HepG2 (cell line): ENCODE data around the gene DDX39B. TPM values are rescaled to one million over a fixed set of nuclear protein-coding genes. Genes with fewer than 3 reads are reported as not detected.

Experiments used
- ATAC-seq: fragments of 200-7000 bp; cut with Tn5 transposase; 3 replicates; pipeline ENCODE4 v1.9.1; 2020; ENCODE audit warnings: mild to moderate bottlenecking, moderate library complexity
- BruUV-seq: library from RNA; stranded (reverse); fragments of 400-500 nt; replicated peaks from 2 replicates; lab custom pipeline; 2021; lab: Mats Ljungman, UMichigan
- CTCF ChIA-PET: fragments of 300-600 bp; formaldehyde crosslinking; extraction: SDS; loops from one replicate; lab custom pipeline; 2021; ENCODE audit warnings: low total read pairs, inconsistent platforms, low intra/inter-chr PET ratio; lab: Yijun Ruan, JAX
- POLR2A ChIA-PET: fragments of 350-600 bp; sonication (Branson Sonifier 250); formaldehyde crosslinking; loops from one replicate; lab custom pipeline; 2020; ENCODE audit warnings: antibody characterized with exemption, inconsistent platforms; lab: Yijun Ruan, JAX
- DNase-seq: peaks from one replicate; pipeline ENCODE4 v3.0.0-alpha.2; 2015; ENCODE audit warnings: low spot score
- FAIRE-seq: peaks from 3 replicates; lab custom pipeline; 2011; peaks lifted over from hg19 to GRCh38; lab: Jason Lieb, UNC
- H2AFZ ChIP-seq: one replicate; pipeline ENCODE4 v1.6.1; 2011; ENCODE audit warnings: low read length, inconsistent platforms
- H3K27ac ChIP-seq: fragments of 300-600 bp; 3 replicates; pipeline ENCODE4 v1.8.0; 2011; ENCODE audit warnings: mixed run types, mild to moderate bottlenecking, mixed read lengths, low read length, inconsistent platforms; ENCODE audit not compliant: insufficient read depth; ENCODE audit errors: extremely low read length
- H3K27me3 ChIP-seq, 2 experiments: fragments of 200-600 bp in 1 of 2; 2 replicates in 1 of 2; 3 replicates in 1 of 2; pipeline versions ENCODE4 v1.6.0 to v1.8.0; 2011; ENCODE audit warnings: low read length in 2 of 2, mild to moderate bottlenecking in 2 of 2, moderate library complexity in 2 of 2, inconsistent platforms in 1 of 2; ENCODE audit not compliant: insufficient read depth in 2 of 2, control insufficient read depth in 1 of 2
- H3K36me3 ChIP-seq, 2 experiments: fragments of 200-600 bp in 1 of 2; replicated peaks in 1 of 2; 2 replicates in 1 of 2; 3 replicates in 1 of 2; pipeline versions ENCODE4 v1.5.1 to v1.8.0; 2011; ENCODE audit warnings: low read length in 2 of 2, inconsistent platforms in 1 of 2; ENCODE audit not compliant: insufficient read depth in 2 of 2, control insufficient read depth in 1 of 2
- H3K4me1 ChIP-seq: 2 replicates; pipeline ENCODE4 v1.5.1; 2012; ENCODE audit warnings: low read length, inconsistent platforms; ENCODE audit not compliant: insufficient read depth
- H3K4me2 ChIP-seq: 2 replicates; pipeline ENCODE4 v1.6.0; 2011; ENCODE audit warnings: low read depth, low read length, inconsistent platforms
- H3K4me3 ChIP-seq, 3 experiments: fragments of 200-600 bp in 1 of 3; sonication (generic), shearing (Covaris generic) in 1 of 3; replicated peaks in 1 of 3; 2 replicates each; pipeline ENCODE4 v1.5.1; 2011 to 2016; ENCODE audit warnings: low read length in 3 of 3, inconsistent platforms in 2 of 3, low read depth in 2 of 3, mild to moderate bottlenecking in 2 of 3, control low read depth in 1 of 3, mixed read lengths in 1 of 3; ENCODE audit not compliant: insufficient read depth in 1 of 3
- H3K79me2 ChIP-seq: one replicate; pipeline ENCODE4 v1.6.1; 2011; ENCODE audit warnings: low read length, inconsistent platforms; ENCODE audit not compliant: insufficient read depth
- H3K9ac ChIP-seq: 2 replicates; pipeline ENCODE4 v1.6.0; 2011; ENCODE audit warnings: mild to moderate bottlenecking, low read depth, low read length, inconsistent platforms; ENCODE audit not compliant: insufficient read depth
- H3K9me3 ChIP-seq: 2 replicates; pipeline ENCODE4 v1.5.1; 2012; ENCODE audit warnings: mild to moderate bottlenecking, low read length
- H4K20me1 ChIP-seq: 2 replicates; pipeline ENCODE4 v1.6.0; 2011; ENCODE audit warnings: inconsistent platforms, mild to moderate bottlenecking, low read length, moderate library complexity; ENCODE audit not compliant: insufficient read depth
- EHMT2 ChIP-seq: fragments of 200-600 bp; sonication (generic); IDR thresholded peaks from 2 replicates; pipeline ENCODE4 v1.7.0; 2017; ENCODE audit warnings: antibody characterized with exemption, low read depth, low read length, borderline replicate concordance
- RELA ChIP-seq: sonication (generic); formaldehyde crosslinking; IDR thresholded peaks from 2 replicates; pipeline ENCODE4 v1.4.0; 2020; ENCODE audit warnings: missing genetic modification reagents
- TEAD3 ChIP-seq: optimal IDR thresholded peaks from 2 replicates; pipeline ENCODE3; 2016; ENCODE audit warnings: borderline replicate concordance
- ZSCAN29 ChIP-seq: sonication (generic); formaldehyde crosslinking; conservative IDR thresholded peaks from 2 replicates; pipeline ENCODE4 v1.4.0; 2020; ENCODE audit warnings: mild to moderate bottlenecking, missing genetic modification reagents
- WGBS: methylation state at CpG from one replicate; pipeline ENCODE4 v1.1.6; 2017; ENCODE audit warnings: low lambda C conversion rate; 5-methylcytosine and 5-hydroxymethylcytosine counted together
- in situ Hi-C: cut with HindIII; loops from 2 replicates; pipeline ENCODE4 v1.10.0; 2017; ENCODE audit warnings: low pct_unique_long_range_greater_than_20kb; ENCODE audit not compliant: extremely low pct_ligation_motif_present
- intact Hi-C: fragments of 100-400 bp; cut with micrococcal nuclease; formaldehyde crosslinking; loops from one replicate; pipeline ENCODE4 v1.10.0; 2022; ENCODE audit not compliant: unreplicated experiment
- polyA plus RNA-seq, 8 experiments: library from polyadenylated mRNA; depleted of rRNA in 3 of 8; stranded (reverse) in 7 of 8; unstranded in 1 of 8; fragments of >200 nt; fragmentation: Illumina TruSeq in 4 of 8; extraction: Trizol in 4 of 8; gene quantifications; 2 replicates each; pipeline versions ENCODE4 v1.2.1 to v1.2.3, GENCODE V29; 2011 to 2016; ENCODE audit warnings: low read depth in 4 of 8, missing spikeins in 1 of 8, mixed read lengths in 1 of 8; ENCODE audit not compliant: insufficient read depth in 1 of 8
- total RNA-seq, 5 experiments: library from RNA; depleted of rRNA; stranded (reverse); fragments of >200 nt; fragmentation: Illumina TruSeq; extraction: Trizol; gene quantifications; 2 replicates each; pipeline ENCODE4 v1.2.3, GENCODE V29; 2016; ENCODE audit warnings: low read depth in 1 of 5
- TF ChIP-seq, protein P1 (sequence below): sonication (generic); formaldehyde crosslinking; IDR thresholded peaks from 2 replicates; pipeline ENCODE4 v1.4.0; 2020; ENCODE audit warnings: missing genetic modification reagents, mild to moderate bottlenecking, borderline replicate concordance

The DDX39B gene
- total and polyA plus RNA-seq, 2 of the 13 experiments (the other 11 are each of a cell fraction or from before 2014, with no cell fraction given), result 570 to 678 TPM

DNA sequence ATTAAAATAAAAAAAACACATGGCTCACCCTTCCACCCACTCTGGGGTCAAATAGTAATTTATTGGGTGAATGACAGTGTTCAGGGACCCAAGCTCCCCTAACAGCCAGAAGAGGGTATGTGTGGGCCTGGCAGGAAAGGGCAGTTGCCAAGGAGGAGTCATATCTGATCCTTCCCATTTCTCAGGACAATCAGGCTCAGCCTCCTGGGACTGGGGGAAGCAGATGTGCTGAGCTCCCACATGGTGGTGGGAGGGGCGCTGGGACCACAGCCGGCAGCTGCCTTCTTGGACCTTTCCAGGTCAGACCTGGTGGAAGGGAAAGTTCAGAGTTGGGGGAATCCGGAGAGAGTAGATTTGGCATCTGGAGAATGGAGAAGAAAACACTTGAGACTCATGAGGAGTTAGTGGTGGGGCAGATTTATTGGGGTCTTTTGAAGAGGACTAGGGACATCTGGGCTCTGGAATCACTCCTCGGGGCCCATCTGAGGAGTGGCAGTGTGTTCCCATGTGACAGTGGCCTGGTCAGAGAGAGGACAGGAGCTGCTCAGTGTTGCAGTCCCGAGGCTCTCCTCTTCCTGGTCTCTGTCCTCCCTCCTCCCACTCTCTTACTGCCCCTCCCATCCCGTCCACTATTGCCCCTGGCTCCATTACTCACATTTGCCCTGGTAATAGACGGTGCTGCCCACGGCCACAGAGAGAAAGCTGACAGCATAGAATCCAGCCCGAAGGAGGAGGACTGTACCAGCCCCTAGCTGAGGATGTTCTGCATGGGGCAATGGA lies 47.3 kb upstream of the DDX39B start:
- WGBS, result 11% methylated on average over 9 of the region's 9 CpGs
- in situ Hi-C loops, result loop anchor here (5.0 kb wide), 1 partner anchor 97 kb away; no protein-coding TSS in a partner anchor
- H3K4me1 ChIP-seq, result no peaks in the 10 kb centered on the region
- H2AFZ ChIP-seq, result peak overlapping the region; percentile 35
- TF ChIP-seq ZSCAN29 (CRISPR knock-in tag), result no peak
- no peaks in the 10 kb centered on the region for H3K9me3 ChIP-seq
- POLR2A ChIA-PET, result no interaction called here
- H3K36me3 ChIP-seq, result no peaks in the 10 kb centered on the region
- peak overlapping the region; percentile 8; the same call in 1 of the 2 replicates for H3K4me2 ChIP-seq
- peak; percentile 63 for ATAC-seq
- no peaks in the 10 kb centered on the region for H4K20me1 ChIP-seq
- CTCF ChIA-PET, result no interaction called here
- H3K79me2 ChIP-seq, result no peaks in the 10 kb centered on the region
- intact Hi-C loops, result loop anchor here (5.0 kb wide), 1 partner anchor 1142 kb away; no protein-coding TSS in a partner anchor
- H3K4me3 ChIP-seq, result no peak overlapping the region
- no peak for FAIRE-seq
- no TSS peak for BruUV-seq
- H3K27me3 ChIP-seq, result peaks cover 7 to 36% of the 10 kb centered on the region in 2 experiments; a peak in 4 of 5 replicates
- no peak overlapping the region for H3K27ac ChIP-seq
- no peak overlapping the region for H3K9ac ChIP-seq
- DNase-seq, result no peak

DNA sequence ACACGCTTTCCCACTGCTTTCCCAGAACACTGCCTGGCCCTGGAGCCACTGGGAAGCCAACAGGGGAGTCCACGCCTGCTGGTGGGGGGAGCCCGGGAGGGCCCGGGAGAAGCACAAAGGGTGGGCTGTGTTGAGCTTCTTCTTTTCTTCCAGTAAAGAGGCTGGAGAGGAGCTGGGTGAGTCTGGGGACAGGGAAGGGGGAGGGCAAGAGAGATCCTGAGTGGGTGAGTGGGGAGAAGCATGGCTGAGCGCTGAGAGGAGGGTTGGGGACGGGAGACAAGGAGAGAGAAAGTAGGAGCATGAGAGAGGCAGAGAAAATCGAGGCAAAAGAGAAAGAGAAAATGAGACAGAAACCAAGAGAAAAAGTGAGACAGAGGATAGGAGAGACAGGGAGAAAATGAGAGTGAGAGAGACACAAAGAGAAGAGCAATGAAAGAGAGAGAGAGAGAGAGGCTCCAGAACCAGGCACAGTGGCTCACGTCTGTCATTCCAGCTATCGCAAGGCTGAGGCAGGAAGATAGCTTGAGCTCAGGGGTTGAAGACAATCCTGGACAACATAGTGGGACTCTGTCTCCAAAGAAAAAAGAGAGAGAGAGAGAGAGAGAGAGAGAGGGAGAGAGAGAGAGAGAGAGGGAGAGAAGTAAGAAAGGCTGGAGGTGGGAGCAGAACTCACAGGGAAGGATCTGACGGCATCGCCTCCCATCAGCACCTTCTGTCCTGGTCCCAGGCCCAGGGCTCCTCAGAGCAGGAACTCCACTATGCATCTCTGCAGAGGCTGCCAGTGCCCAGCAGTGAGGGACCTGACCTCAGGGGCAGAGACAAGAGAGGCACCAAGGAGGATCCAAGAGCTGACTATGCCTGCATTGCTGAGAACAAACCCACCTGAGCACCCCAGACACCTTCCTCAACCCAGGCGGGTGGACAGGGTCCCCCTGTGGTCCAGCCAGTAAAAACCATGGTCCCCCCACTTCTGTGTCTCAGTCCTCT lies 46.3 kb upstream of the DDX39B start:
- ChIA-PET POLR2A (interaction anchor here (1.4 kb wide), 1 partner anchor 11 kb away, joined by 3 read pairs; no protein-coding TSS in a partner anchor), CTCF (no interaction called here)
- TF ChIP-seq, protein P1, sequence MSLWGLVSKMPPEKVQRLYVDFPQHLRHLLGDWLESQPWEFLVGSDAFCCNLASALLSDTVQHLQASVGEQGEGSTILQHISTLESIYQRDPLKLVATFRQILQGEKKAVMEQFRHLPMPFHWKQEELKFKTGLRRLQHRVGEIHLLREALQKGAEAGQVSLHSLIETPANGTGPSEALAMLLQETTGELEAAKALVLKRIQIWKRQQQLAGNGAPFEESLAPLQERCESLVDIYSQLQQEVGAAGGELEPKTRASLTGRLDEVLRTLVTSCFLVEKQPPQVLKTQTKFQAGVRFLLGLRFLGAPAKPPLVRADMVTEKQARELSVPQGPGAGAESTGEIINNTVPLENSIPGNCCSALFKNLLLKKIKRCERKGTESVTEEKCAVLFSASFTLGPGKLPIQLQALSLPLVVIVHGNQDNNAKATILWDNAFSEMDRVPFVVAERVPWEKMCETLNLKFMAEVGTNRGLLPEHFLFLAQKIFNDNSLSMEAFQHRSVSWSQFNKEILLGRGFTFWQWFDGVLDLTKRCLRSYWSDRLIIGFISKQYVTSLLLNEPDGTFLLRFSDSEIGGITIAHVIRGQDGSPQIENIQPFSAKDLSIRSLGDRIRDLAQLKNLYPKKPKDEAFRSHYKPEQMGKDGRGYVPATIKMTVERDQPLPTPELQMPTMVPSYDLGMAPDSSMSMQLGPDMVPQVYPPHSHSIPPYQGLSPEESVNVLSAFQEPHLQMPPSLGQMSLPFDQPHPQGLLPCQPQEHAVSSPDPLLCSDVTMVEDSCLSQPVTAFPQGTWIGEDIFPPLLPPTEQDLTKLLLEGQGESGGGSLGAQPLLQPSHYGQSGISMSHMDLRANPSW (CRISPR knock-in tag), result no peak
- TF ChIP-seq EHMT2 (no peak), TEAD3 (CRISPR knock-in tag) (no peak), RELA (no peak)
- no peak overlapping the region for H3K4me3 ChIP-seq
- in situ Hi-C loops (loop anchor here (5.0 kb wide), 1 partner anchor 96 kb away; no protein-coding TSS in a partner anchor), intact Hi-C loops (loop anchor here (5.0 kb wide), 1 partner anchor 1141 kb away; no protein-coding TSS in a partner anchor)
- H3K27ac ChIP-seq, result no peak overlapping the region
- BruUV-seq, result no TSS peak
- no peak overlapping the region for H3K4me2 ChIP-seq
- H3K9ac ChIP-seq, result no peak overlapping the region
- FAIRE-seq (no peak), DNase-seq (no peak), ATAC-seq (no peak)
- H3K36me3 ChIP-seq, result no peaks in the 10 kb centered on the region
- peaks cover 7 to 36% of the 10 kb centered on the region in 2 experiments; a peak in 4 of 5 replicates for H3K27me3 ChIP-seq
- WGBS, result 31% methylated on average over 12 of the region's 12 CpGs
- H3K9me3 ChIP-seq, result no peaks in the 10 kb centered on the region
- H2AFZ ChIP-seq, result no peak overlapping the region
- H3K79me2 ChIP-seq, result no peaks in the 10 kb centered on the region
- no peaks in the 10 kb centered on the region for H3K4me1 ChIP-seq
- H4K20me1 ChIP-seq, result no peaks in the 10 kb centered on the region
